HCT116 (cell line): ENCODE results near the gene TCAP. TPM values are rescaled to one million over a fixed set of nuclear protein-coding genes. Genes with fewer than 3 reads are reported as not detected.

Experiments used
- ATAC-seq: fragments of 200-7000 bp; cut with Tn5 transposase; 2 replicates; pipeline ENCODE4 v1.9.1; 2020; ENCODE audit warnings: mild to moderate bottlenecking, moderate library complexity
- BruUV-seq: library from RNA; stranded (reverse); fragments of 400-500 nt; replicated peaks from 2 replicates; lab custom pipeline; 2021; lab: Mats Ljungman, UMichigan
- CTCF ChIA-PET: fragments of 300-600 bp; sonication (Branson Sonifier 250); formaldehyde crosslinking; loops from one replicate; lab custom pipeline; 2021; ENCODE audit warnings: antibody characterized with exemption; lab: Charles Lee
- POLR2A ChIA-PET: fragments of 300-600, 350-600 bp; sonication (Branson Sonifier 250); formaldehyde crosslinking; loops from one replicate; lab custom pipeline; 2021; ENCODE audit warnings: antibody characterized with exemption; lab: Charles Lee
- RAD21 ChIA-PET, 2 experiments: fragments of 300-600 bp; sonication (Branson Sonifier 250); formaldehyde crosslinking; loops; one replicate each; lab custom pipeline; 2023; ENCODE audit warnings: low total read pairs in 2 of 2; ENCODE audit not compliant: uncharacterized antibody in 2 of 2, unreplicated experiment in 2 of 2, low non-redundant PET in 1 of 2; lab: Charles Lee
- DNase-seq: peaks from one replicate; pipeline ENCODE4 v3.0.0-alpha.2; 2010; ENCODE audit warnings: low read depth, low spot score
- H2AFZ ChIP-seq: fragments of 200-600 bp; shearing (Covaris generic), sonication (generic); 2 replicates; pipeline ENCODE4 v1.6.1; 2017; ENCODE audit warnings: low read depth, mixed run types, mixed read lengths, antibody characterized with exemption, low read length; ENCODE audit not compliant: poor library complexity, severe bottlenecking
- H3K27ac ChIP-seq: 2 replicates; pipeline ENCODE4 v1.5.1; 2012; ENCODE audit warnings: low read depth, low read length
- H3K27me3 ChIP-seq: fragments of 200-600 bp; sonication (generic); 2 replicates; pipeline ENCODE4 v1.6.1; 2016; ENCODE audit warnings: mixed run types, low read length, mixed read lengths; ENCODE audit not compliant: insufficient read depth
- H3K36me3 ChIP-seq, 2 experiments: fragments of 200-500 bp in 1 of 2; fragments of 200-600 bp in 1 of 2; sonication (Bioruptor generic) in 1 of 2; sonication (generic) in 1 of 2; 2 replicates each; pipeline versions ENCODE4 v1.5.1 to v1.6.1; 2014 to 2016; ENCODE audit warnings: low read length in 2 of 2, inconsistent platforms in 1 of 2, mixed read lengths in 1 of 2, mixed run types in 1 of 2; ENCODE audit not compliant: insufficient read depth in 2 of 2, control insufficient read depth in 1 of 2
- H3K4me1 ChIP-seq, 2 experiments: fragments of 200-600 bp in 1 of 2; sonication (generic) in 1 of 2; 2 replicates each; pipeline versions ENCODE4 v1.5.1 to v1.6.1; 2012 to 2017; ENCODE audit warnings: low read length in 2 of 2, inconsistent platforms in 1 of 2, mild to moderate bottlenecking in 1 of 2, mixed read lengths in 1 of 2, mixed run types in 1 of 2, moderate library complexity in 1 of 2; ENCODE audit not compliant: insufficient read depth in 2 of 2, control insufficient read depth in 1 of 2
- H3K4me2 ChIP-seq: fragments of 200-600 bp; sonication (generic); 2 replicates; pipeline ENCODE4 v1.6.1; 2017; ENCODE audit warnings: mixed run types, low read length, mixed read lengths
- H3K4me3 ChIP-seq, 2 experiments: fragments of 200-600 bp in 1 of 2; sonication (generic) in 1 of 2; replicated peaks in 1 of 2; 2 replicates each; pipeline ENCODE4 v1.5.1; 2011 to 2016; ENCODE audit warnings: low read length in 2 of 2, control low read depth in 1 of 2, low read depth in 1 of 2, mild to moderate bottlenecking in 1 of 2, mixed read lengths in 1 of 2, mixed run types in 1 of 2
- H3K79me2 ChIP-seq: fragments of 200-600 bp; sonication (generic); 2 replicates; pipeline ENCODE4 v1.6.1; 2017; ENCODE audit warnings: mild to moderate bottlenecking, mixed run types, low read length, moderate library complexity, mixed read lengths; ENCODE audit not compliant: insufficient read depth
- H3K9ac ChIP-seq: fragments of 200-600 bp; sonication (generic); 2 replicates; pipeline ENCODE4 v1.6.1; 2016; ENCODE audit warnings: low read length, mixed read lengths
- H3K9me2 ChIP-seq: fragments of 200-600 bp; sonication (generic), shearing (Covaris generic); 2 replicates; pipeline ENCODE4 v1.6.1; 2017; ENCODE audit warnings: mixed run types, mild to moderate bottlenecking, moderate library complexity; ENCODE audit not compliant: insufficient read depth
- H3K9me3 ChIP-seq, 2 experiments: fragments of 200-500 bp in 1 of 2; fragments of 200-600 bp in 1 of 2; sonication (Bioruptor generic) in 1 of 2; sonication (generic) in 1 of 2; 2 replicates each; pipeline ENCODE4 v1.6.1; 2014 to 2017; ENCODE audit warnings: low read length in 2 of 2, mixed read lengths in 2 of 2, inconsistent platforms in 1 of 2, low read depth in 1 of 2, mild to moderate bottlenecking in 1 of 2, mixed run types in 1 of 2, moderate library complexity in 1 of 2; ENCODE audit not compliant: control insufficient read depth in 1 of 2, insufficient read depth in 1 of 2
- H4K20me1 ChIP-seq: fragments of 200-600 bp; sonication (generic), shearing (Covaris generic); 2 replicates; pipeline ENCODE4 v1.6.1; 2017; ENCODE audit warnings: mixed run types, mild to moderate bottlenecking, moderate library complexity; ENCODE audit not compliant: insufficient read depth
- CBX3 ChIP-seq: IDR thresholded peaks from 2 replicates; pipeline ENCODE4 v1.6.1; 2012; ENCODE audit warnings: low read depth
- EGR1 ChIP-seq: IDR thresholded peaks from 2 replicates; pipeline ENCODE4 v1.6.1; 2012; ENCODE audit warnings: low read depth
- ELF1 ChIP-seq: IDR thresholded peaks from 2 replicates; pipeline ENCODE4 v1.6.1; 2012; ENCODE audit warnings: low read depth, borderline replicate concordance
- EZH2 ChIP-seq: fragments of 200-600 bp; sonication (generic); IDR thresholded peaks from 2 replicates; pipeline ENCODE4 v1.6.1; 2017; ENCODE audit warnings: antibody characterized with exemption, mixed run types
- EZH2phosphoT487 ChIP-seq: fragments of 200-600 bp; IDR thresholded peaks from 2 replicates; pipeline ENCODE4 v1.6.1; 2018; ENCODE audit warnings: antibody characterized with exemption, borderline replicate concordance
- JUND ChIP-seq: IDR thresholded peaks from 2 replicates; pipeline ENCODE4 v1.6.1; 2012
- POLR2A ChIP-seq: IDR thresholded peaks from 2 replicates; pipeline ENCODE4 v1.7.0; 2011; ENCODE audit warnings: borderline replicate concordance; ENCODE audit not compliant: insufficient read depth, insufficient read length; ENCODE audit errors: extremely low read depth
- POLR2AphosphoS5 ChIP-seq: IDR thresholded peaks from 2 replicates; pipeline ENCODE4 v1.6.1; 2011; ENCODE audit warnings: mild to moderate bottlenecking, low read depth, low read length, moderate library complexity
- RAD21 ChIP-seq: IDR thresholded peaks from 2 replicates; pipeline ENCODE4 v1.6.1; 2012; ENCODE audit warnings: low read depth, mild to moderate bottlenecking
- SP1 ChIP-seq: IDR thresholded peaks from 2 replicates; pipeline ENCODE4 v1.6.1; 2012; ENCODE audit warnings: low read depth
- SRF ChIP-seq: IDR thresholded peaks from 2 replicates; pipeline ENCODE4 v1.6.1; 2012; ENCODE audit warnings: low read depth
- TCF7L2 ChIP-seq: IDR thresholded peaks from 2 replicates; pipeline ENCODE4 v1.7.0; 2011; ENCODE audit warnings: borderline replicate concordance, inconsistent platforms; ENCODE audit not compliant: insufficient read depth, insufficient read length; ENCODE audit errors: extremely low read depth
- ZNF274 ChIP-seq: fragments of 200-500 bp; sonication (Bioruptor generic); IDR thresholded peaks from 2 replicates; pipeline ENCODE4 v1.6.1; 2014; ENCODE audit warnings: mild to moderate bottlenecking, low read depth, low read length, inconsistent platforms
- intact Hi-C: fragments of 100-400 bp; cut with micrococcal nuclease; formaldehyde crosslinking; loops from 2 replicates; pipeline ENCODE4 v1.10.0; 2022
- total RNA-seq: library from RNA; stranded (reverse); gene quantifications from one replicate; pipeline ENCODE4 v1.2.1, GENCODE V29; 2021; ENCODE audit not compliant: unreplicated experiment
- TF ChIP-seq, protein P1 (sequence below): IDR thresholded peaks from 2 replicates; pipeline ENCODE4 v1.6.1; 2011; ENCODE audit warnings: mild to moderate bottlenecking, low read length, moderate library complexity; ENCODE audit not compliant: insufficient replicate concordance; ENCODE audit errors: extremely low read depth
- TF ChIP-seq, protein P2 (sequence below): IDR thresholded peaks from 2 replicates; pipeline ENCODE4 v1.6.1; 2012
- TF ChIP-seq, protein P3 (sequence below), 3 experiments: fragments of 200-600 bp in 1 of 3; sonication (generic) in 1 of 3; IDR thresholded peaks in 2 of 3; conservative IDR thresholded peaks in 1 of 3; 2 replicates each; pipeline ENCODE4 v1.5.1; 2012 to 2017; ENCODE audit warnings: low read depth in 2 of 3, low read length in 2 of 3, antibody characterized with exemption in 1 of 3, borderline replicate concordance in 1 of 3, control low read depth in 1 of 3, mild to moderate bottlenecking in 1 of 3, mixed read lengths in 1 of 3, mixed run types in 1 of 3, moderate library complexity in 1 of 3; ENCODE audit not compliant: insufficient read depth in 1 of 3

Gene TCAP
- total RNA-seq, 1 experiment from 2014 or later: 1.5 TPM

DNA sequence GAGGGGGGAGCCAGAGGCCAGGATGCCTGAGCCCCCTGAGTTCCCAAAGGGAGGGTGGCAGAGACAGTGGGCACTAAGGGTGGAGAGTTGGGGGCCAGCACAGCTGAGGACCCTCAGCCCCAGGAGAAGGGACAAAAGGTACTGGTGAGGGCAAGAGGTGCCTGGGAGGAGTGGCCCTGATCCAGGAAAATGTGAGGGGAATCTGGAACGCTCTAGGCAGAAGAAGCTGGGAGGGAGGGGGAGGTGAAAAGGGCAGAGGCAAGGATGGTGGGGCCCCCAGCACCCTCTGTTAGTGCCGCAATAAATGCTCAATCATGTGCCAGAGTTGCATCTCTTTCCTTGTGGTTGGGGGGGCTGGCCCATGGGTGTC lies 1.1 kb downstream of the TCAP start:
- Histone ChIP-seq H3K4me2 (no peak overlapping the region), H3K36me3 (peaks cover 0 to 5% of the 10 kb centered on the region in 2 experiments; a peak in 1 of 4 replicates), H3K27ac (no peak overlapping the region), H3K4me1 (peaks cover 26 to 37% of the 10 kb centered on the region in 2 experiments), H3K27me3 (no peaks in the 10 kb centered on the region), H3K9ac (no peak overlapping the region), H3K79me2 (no peaks in the 10 kb centered on the region), H2AFZ (no peak overlapping the region), H3K9me3 (no peaks in the 10 kb centered on the region), H3K4me3 (no peak overlapping the region), H4K20me1 (no peaks in the 10 kb centered on the region), H3K9me2 (no peaks in the 10 kb centered on the region)
- ChIA-PET RAD21 (interaction anchor here (0.6 to 1.5 kb wide), 2 partner anchors 19 to 34 kb away, joined by 3 read pairs; no protein-coding TSS in a partner anchor), POLR2A (no interaction called here), CTCF (interaction anchor here (1.2 to 1.4 kb wide), 3 partner anchors 10 to 45 kb away, joined by 4 to 7 read pairs (median 6); no protein-coding TSS in a partner anchor)
- no peak for DNase-seq
- no TSS peak for BruUV-seq
- intact Hi-C loops: no loop called here
- TF ChIP-seq RAD21 (no peak), JUND (no peak), EZH2phosphoT487 (no peak), TCF7L2 (no peak)
- TF ChIP-seq, protein P1, sequence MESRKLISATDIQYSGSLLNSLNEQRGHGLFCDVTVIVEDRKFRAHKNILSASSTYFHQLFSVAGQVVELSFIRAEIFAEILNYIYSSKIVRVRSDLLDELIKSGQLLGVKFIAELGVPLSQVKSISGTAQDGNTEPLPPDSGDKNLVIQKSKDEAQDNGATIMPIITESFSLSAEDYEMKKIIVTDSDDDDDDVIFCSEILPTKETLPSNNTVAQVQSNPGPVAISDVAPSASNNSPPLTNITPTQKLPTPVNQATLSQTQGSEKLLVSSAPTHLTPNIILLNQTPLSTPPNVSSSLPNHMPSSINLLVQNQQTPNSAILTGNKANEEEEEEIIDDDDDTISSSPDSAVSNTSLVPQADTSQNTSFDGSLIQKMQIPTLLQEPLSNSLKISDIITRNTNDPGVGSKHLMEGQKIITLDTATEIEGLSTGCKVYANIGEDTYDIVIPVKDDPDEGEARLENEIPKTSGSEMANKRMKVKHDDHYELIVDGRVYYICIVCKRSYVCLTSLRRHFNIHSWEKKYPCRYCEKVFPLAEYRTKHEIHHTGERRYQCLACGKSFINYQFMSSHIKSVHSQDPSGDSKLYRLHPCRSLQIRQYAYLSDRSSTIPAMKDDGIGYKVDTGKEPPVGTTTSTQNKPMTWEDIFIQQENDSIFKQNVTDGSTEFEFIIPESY: no peak
- ATAC-seq: no peak

DNA sequence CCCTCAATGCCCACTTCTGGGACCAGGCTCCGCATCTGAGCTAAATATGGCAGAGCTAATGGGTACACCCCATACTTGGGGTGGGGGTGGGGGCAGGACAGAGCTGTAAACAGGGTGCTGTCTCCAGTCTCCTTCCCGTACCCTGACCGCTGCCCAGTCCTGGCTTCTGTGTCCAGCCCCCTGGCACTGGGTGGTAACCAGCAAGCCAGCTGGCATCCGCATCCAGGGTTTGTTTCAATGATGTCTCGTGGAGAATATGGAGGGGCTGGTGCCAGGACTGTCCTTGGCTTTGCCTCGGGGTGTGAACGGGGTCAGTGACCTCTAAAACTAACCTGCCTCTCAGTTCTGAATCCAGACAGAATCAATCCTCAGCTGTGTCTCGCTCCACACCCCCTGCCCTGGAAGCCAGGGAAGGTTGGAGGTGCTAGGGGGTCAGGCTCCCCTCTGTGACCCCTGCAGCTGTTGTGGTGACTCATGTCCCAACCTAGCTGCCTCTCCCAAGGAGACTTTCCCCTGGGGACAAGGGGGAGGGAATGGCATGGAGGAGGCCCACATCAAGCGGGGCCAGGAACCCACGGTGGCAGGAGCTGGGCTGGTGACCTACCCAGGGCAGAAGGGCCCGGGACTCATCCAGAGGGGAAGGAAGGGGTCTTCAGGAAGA lies 1.6 kb downstream of the TCAP start:
- Histone ChIP-seq H3K9me2 (no peaks in the 10 kb centered on the region), H3K4me3 (no peak overlapping the region), H2AFZ (no peak overlapping the region), H3K36me3 (peaks cover 0 to 5% of the 10 kb centered on the region in 2 experiments; a peak in 1 of 4 replicates), H3K9ac (no peak overlapping the region), H3K27ac (no peak overlapping the region), H3K9me3 (no peaks in the 10 kb centered on the region), H3K27me3 (no peaks in the 10 kb centered on the region), H3K4me2 (no peak overlapping the region; the same call in 1 of the 2 replicates), H4K20me1 (no peaks in the 10 kb centered on the region), H3K79me2 (no peaks in the 10 kb centered on the region), H3K4me1 (peaks cover 26 to 37% of the 10 kb centered on the region in 2 experiments)
- POLR2A ChIA-PET: no interaction called here
- no TSS peak for BruUV-seq
- CTCF ChIA-PET: interaction anchor here (1.2 to 1.4 kb wide), 2 partner anchors 13 to 45 kb away, joined by 4 to 7 read pairs; no protein-coding TSS in a partner anchor
- ATAC-seq (no peak), DNase-seq (no peak)
- intact Hi-C loops: no loop called here
- RAD21 ChIA-PET: interaction anchor here in 1 of 2 experiments (1.5 kb wide), 1 partner anchor 34 kb away, joined by 3 read pairs; no protein-coding TSS in a partner anchor
- TF ChIP-seq, protein P2, sequence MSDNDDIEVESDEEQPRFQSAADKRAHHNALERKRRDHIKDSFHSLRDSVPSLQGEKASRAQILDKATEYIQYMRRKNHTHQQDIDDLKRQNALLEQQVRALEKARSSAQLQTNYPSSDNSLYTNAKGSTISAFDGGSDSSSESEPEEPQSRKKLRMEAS: no peak
- TF ChIP-seq ZNF274: no peak
- no peak for TF ChIP-seq EZH2phosphoT487
- no peak for TF ChIP-seq POLR2A
- no peak for TF ChIP-seq JUND
- no peak for TF ChIP-seq EZH2
- no peak for TF ChIP-seq POLR2AphosphoS5
- no peak for TF ChIP-seq CBX3
- no peak for TF ChIP-seq EGR1
- no peak for TF ChIP-seq SP1
- no peak for TF ChIP-seq RAD21
- TF ChIP-seq SRF: no peak
- TF ChIP-seq ELF1: no peak
- TF ChIP-seq, protein P3, sequence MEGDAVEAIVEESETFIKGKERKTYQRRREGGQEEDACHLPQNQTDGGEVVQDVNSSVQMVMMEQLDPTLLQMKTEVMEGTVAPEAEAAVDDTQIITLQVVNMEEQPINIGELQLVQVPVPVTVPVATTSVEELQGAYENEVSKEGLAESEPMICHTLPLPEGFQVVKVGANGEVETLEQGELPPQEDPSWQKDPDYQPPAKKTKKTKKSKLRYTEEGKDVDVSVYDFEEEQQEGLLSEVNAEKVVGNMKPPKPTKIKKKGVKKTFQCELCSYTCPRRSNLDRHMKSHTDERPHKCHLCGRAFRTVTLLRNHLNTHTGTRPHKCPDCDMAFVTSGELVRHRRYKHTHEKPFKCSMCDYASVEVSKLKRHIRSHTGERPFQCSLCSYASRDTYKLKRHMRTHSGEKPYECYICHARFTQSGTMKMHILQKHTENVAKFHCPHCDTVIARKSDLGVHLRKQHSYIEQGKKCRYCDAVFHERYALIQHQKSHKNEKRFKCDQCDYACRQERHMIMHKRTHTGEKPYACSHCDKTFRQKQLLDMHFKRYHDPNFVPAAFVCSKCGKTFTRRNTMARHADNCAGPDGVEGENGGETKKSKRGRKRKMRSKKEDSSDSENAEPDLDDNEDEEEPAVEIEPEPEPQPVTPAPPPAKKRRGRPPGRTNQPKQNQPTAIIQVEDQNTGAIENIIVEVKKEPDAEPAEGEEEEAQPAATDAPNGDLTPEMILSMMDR (IDR thresholded peaks at IDR 0.05 in 2 of 3, conservative IDR thresholded peaks at IDR 0.05 in 1 of 3; ENCODE audit: borderline replicate concordance in 1 of 3, insufficient read depth in 1 of 3, low read depth in 2 of 3, low read length in 2 of 3): no peak
